GM18526 (cell line): ENCODE data around the gene ESRRA.

ENCODE experiments used
- POLR2A ChIP-seq: IDR thresholded peaks from 3 replicates; pipeline ENCODE4 v1.6.1; 2011; ENCODE audit not compliant: insufficient read length; ENCODE audit errors: extremely low read depth

ESRRA gene

GRCh38 chr11:64305075-64305690 is at the start of gene ESRRA:
ESRRA (plus strand) TSS chr11:64305524; CDS start chr11:64307180, 1,656 bp downstream.
- peak; percentile 73 for TF ChIP-seq POLR2A

GRCh38 chr11:64256300-64256699 is 49.0 kb upstream of the ESRRA start:
- TF ChIP-seq POLR2A, result no peak

- no peak for TF ChIP-seq POLR2A
Observed at GRCh38 chr11:64258356-64258755, 47.0 kb upstream of the ESRRA start.

- TF ChIP-seq POLR2A, result no peak
Observed at GRCh38 chr11:64258946-64259532, 46.3 kb upstream of the ESRRA start.

- TF ChIP-seq POLR2A, result no peak
Observed at GRCh38 chr11:64259533-64260067, 45.7 kb upstream of the ESRRA start.

- no peak for TF ChIP-seq POLR2A
Observed at GRCh38 chr11:64260147-64260708, 45.1 kb upstream of the ESRRA start.

GRCh38 chr11:64261556-64262080 is 43.7 kb upstream of the ESRRA start:
- TF ChIP-seq POLR2A, result no peak

- TF ChIP-seq POLR2A, result no peak
Observed at GRCh38 chr11:64262271-64263002, 42.9 kb upstream of the ESRRA start.

- TF ChIP-seq POLR2A, result no peak
Observed at GRCh38 chr11:64263021-64263946, 42.0 kb upstream of the ESRRA start.

GRCh38 chr11:64263947-64264317 is 41.4 kb upstream of the ESRRA start:
- no peak for TF ChIP-seq POLR2A

GRCh38 chr11:64264371-64264852 is 40.9 kb upstream of the ESRRA start:
- TF ChIP-seq POLR2A, result no peak

GRCh38 chr11:64265176-64266160 is 39.9 kb upstream of the ESRRA start:
- TF ChIP-seq POLR2A, result no peak

GRCh38 chr11:64266339-64266738 is 39.0 kb upstream of the ESRRA start:
- TF ChIP-seq POLR2A, result no peak
